ENCODE measurements around the gene F2RL2.

Gene F2RL2

DNA sequence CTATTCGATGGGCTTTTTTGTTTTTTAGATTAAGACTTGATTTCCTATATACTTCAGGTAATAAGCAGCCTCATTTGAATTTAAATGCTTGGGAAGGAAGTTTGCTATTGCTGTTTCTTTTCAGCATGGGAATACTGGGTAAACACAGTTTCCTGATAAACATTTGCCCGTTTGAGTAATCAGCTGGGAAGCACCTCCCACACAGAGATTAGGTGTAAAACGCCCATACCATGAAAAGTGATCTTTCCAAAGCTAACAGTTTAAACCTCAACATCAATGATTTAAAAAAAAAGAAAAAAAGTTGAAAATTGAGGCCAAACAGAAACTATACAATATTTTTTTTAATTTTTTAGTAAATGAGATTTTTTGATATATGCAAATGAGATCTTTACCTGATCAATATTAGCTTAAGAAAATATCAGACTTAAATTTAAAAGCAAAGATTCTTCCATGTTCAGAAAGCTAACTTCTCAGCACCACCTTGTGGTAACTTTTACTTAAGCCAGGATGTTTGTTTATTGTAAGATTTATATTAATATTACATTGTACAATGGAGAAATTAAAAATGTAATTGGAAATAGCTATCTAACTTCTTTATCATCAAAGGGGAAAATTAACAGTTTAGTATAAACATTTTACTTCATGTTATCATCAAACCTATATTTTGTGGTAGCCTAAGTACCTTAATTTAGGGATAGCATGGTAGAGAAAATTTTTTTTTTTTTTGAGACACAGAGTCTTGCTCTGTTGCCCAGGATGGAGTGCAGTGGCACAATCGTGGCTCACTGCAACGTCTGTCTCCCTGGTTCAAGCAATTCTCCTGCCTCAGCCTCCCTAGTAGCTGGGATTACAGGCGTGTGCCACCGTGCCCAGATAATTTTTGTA, 39.8 kb downstream of the F2RL2 start:
- DNase-seq (ENCODE audit: low read depth), result no peak

- no peak for DNase-seq (ENCODE audit: low read depth)
Observed at GRCh38 chr5:76582230-76583162, 40.7 kb downstream of the F2RL2 start.

DNA sequence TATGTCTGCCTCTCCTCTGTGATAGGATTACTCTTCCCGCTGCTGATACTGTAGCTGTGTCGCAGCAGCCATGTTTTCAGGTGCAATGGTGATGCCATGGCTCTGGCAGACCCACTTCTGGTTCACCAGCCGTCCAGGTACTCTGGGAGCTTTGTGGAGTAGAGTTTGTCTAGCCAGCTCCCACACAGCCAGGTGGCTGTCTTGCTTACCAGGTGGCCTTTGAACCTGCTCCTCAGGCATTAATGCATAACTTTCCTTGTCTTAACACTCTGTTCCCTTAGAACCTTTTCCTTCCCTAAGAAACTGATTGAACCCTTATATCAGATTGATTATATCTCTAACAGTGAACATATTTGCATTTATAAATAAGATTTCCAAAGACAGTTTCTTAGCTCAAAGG, 42.2 kb downstream of the F2RL2 start:
- DNase-seq (ENCODE audit: low read depth), result no peak

DNA sequence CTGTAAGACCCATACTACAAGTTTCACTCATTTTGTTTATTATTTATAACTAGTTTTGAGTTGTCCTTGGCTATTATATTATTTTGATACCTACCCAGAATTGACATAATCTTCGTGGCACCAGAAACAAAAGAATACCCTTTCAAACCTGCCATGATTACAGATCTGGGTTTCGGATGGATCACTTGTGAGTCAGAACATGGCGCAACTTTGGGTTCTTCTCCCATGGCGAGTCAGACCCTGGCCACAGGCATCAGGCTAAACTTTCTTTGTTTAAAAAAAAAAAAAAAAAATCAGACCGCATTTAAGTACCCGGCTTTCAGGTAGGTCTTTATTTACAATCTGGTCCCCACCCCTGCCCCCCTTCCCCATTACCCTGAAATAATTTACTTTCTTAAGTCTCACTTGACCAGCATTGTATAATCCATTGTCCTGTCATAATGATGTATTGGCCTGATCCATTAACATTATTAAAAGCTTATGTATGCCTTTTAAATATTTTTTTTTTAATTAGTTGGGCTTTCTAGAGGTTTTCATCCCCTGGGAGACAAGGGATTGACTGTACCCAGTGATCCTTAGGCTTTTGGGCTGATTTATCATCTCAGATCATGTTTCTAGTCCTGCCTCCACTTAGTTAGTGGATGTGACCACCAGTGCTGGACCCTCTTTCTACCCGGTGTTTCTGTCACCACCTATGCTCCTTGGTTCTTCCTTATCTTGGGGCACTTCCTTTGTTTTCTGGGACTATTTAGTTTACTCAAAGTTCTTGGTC, 43.9 kb downstream of the F2RL2 start:
- DNase-seq (ENCODE audit: low read depth), result no peak

- DNase-seq (ENCODE audit: low read depth), result no peak
Observed at GRCh38 chr5:76576996-76577395, 46.2 kb downstream of the F2RL2 start.

DNA sequence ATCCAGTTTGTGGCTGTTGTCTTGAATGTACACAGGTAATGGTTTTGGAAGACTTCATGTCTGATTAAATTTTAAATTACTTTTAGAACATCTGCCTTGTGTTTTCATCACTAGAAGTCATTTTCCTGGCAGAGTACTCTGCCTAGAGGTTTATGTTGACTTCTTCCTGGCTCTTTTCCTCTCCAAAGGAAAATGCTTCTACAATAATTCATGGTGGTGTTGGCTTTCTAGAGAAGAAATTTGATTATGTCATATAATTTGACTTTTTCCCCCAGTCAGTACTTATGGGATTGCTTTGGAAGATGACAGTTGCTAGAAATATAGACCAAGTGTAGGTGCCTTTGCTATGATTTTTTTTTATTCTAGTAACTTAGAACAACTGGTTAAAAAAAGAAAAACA, 46.8 kb downstream of the F2RL2 start:
- no peak for DNase-seq (ENCODE audit: low read depth)

GRCh38 chr5:76571559-76571958, 51.6 kb downstream of the F2RL2 start:
- no peak for DNase-seq (ENCODE audit: low read depth)

GRCh38 chr5:76570153-76570552, 53.0 kb downstream of the F2RL2 start:
- DNase-seq (ENCODE audit: low read depth), result no peak
